Common myeloid progenitor, CD34-positive (primary cell): ENCODE measurements around the gene ORC1.

Source experiments
- CTCF ChIA-PET: fragments of 350-600 bp; sonication (Branson Sonifier 250); formaldehyde crosslinking; loops from one replicate; lab custom pipeline; 2021; ENCODE audit warnings: antibody characterized with exemption; lab: Charles Lee
- POLR2A ChIA-PET: fragments of 350-600 bp; sonication (Branson Sonifier 250); formaldehyde crosslinking; loops from one replicate; lab custom pipeline; 2021; ENCODE audit warnings: antibody characterized with exemption; lab: Charles Lee
- DNase-seq, 3 donors: peaks; one replicate each; pipeline versions ENCODE4 v3.0.0 to v3.0.0-alpha.2; 2013
- H3K27ac ChIP-seq, 2 experiments: 1 replicate in 1 of 2; 2 replicates in 1 of 2; pipeline ENCODE4 v1.7.0; 2013; ENCODE audit warnings: inconsistent platforms in 2 of 2, low read length in 2 of 2, mild to moderate bottlenecking in 2 of 2, low read depth in 1 of 2, moderate library complexity in 1 of 2; ENCODE audit not compliant: severe bottlenecking in 2 of 2, insufficient read depth in 1 of 2, poor library complexity in 1 of 2
- H3K27me3 ChIP-seq, 5 experiments: replicated peaks in 2 of 5; 1 replicate in 3 of 5; 2 replicates in 2 of 5; pipeline versions ENCODE4 v1.6.1 to v1.7.0; 2013; ENCODE audit warnings: low read length in 4 of 5, mild to moderate bottlenecking in 2 of 5, moderate library complexity in 2 of 5, inconsistent platforms in 1 of 5; ENCODE audit not compliant: insufficient read depth in 5 of 5, control insufficient read depth in 4 of 5
- H3K36me3 ChIP-seq, 4 experiments: 1 replicate in 2 of 4; 2 replicates in 2 of 4; pipeline versions ENCODE4 v1.6.1 to v1.7.0; 2013; ENCODE audit warnings: low read length in 3 of 4, control low read depth in 1 of 4, mild to moderate bottlenecking in 1 of 4; ENCODE audit not compliant: control insufficient read depth in 4 of 4, insufficient read depth in 4 of 4
- H3K4me1 ChIP-seq, 4 experiments: 1 replicate in 3 of 4; 2 replicates in 1 of 4; pipeline versions ENCODE4 v1.6.1 to v1.7.1; 2013; ENCODE audit warnings: low read length in 3 of 4, mild to moderate bottlenecking in 3 of 4, control low read depth in 1 of 4, inconsistent platforms in 1 of 4, moderate library complexity in 1 of 4; ENCODE audit not compliant: control insufficient read depth in 4 of 4, insufficient read depth in 4 of 4; ENCODE audit errors: control extremely low read depth in 1 of 4
- H3K4me3 ChIP-seq, 7 experiments: 1 replicate in 4 of 7; 2 replicates in 3 of 7; pipeline versions ENCODE4 v1.5.1 to v1.7.0; 2013; ENCODE audit warnings: mild to moderate bottlenecking in 7 of 7, low read length in 6 of 7, moderate library complexity in 6 of 7, inconsistent platforms in 2 of 7, low read depth in 2 of 7, control low read depth in 1 of 7; ENCODE audit not compliant: insufficient read depth in 4 of 7, control insufficient read depth in 1 of 7; ENCODE audit errors: extremely low read depth in 1 of 7
- H3K9me3 ChIP-seq, 5 experiments: 1 replicate in 4 of 5; 2 replicates in 1 of 5; pipeline versions ENCODE4 v1.6.1 to v1.7.1; 2013; ENCODE audit warnings: low read length in 4 of 5, mild to moderate bottlenecking in 2 of 5, inconsistent platforms in 1 of 5, low read depth in 1 of 5, moderate library complexity in 1 of 5; ENCODE audit not compliant: control insufficient read depth in 4 of 5, insufficient read depth in 2 of 5; ENCODE audit errors: control extremely low read depth in 1 of 5
- WGBS: methylation state at CpG from one replicate; pipeline ENCODE4 v1.1.5; 2013; ENCODE audit not compliant: insufficient coverage; 5-methylcytosine and 5-hydroxymethylcytosine counted together

Gene ORC1

DNA sequence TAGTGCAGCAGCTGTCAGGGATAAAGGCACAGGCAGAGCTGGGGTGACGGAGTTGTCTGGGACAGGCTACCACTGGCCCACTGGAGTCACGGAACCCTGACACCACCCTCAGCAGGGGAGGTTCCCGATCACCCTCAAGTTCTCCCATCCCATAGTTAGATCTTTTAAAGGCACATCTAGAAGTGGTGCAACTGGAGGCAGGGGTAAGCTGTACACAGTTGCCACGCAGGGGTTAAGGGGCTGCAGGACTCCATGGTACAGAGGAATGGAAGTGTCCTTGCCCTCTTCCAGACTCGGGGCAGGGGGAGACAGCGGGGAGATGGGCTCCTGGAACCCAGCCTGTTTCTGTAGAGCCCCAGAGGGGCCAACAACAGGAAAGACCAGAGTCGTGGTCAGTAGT lies 51.5 kb downstream of the ORC1 start:
- POLR2A ChIA-PET: no interaction called here
- no peak for DNase-seq
- H3K36me3 ChIP-seq: peaks cover 12 to 64% (median 48%) of the 10 kb centered on the region in 4 experiments
- CTCF ChIA-PET: no interaction called here
- no peak overlapping the region for H3K4me3 ChIP-seq
- H3K27me3 ChIP-seq: no peaks in the 10 kb centered on the region
- H3K27ac ChIP-seq: no peak overlapping the region
- peaks cover 5 to 20% (median 14%) of the 10 kb centered on the region in 4 experiments for H3K4me1 ChIP-seq
- no peaks in the 10 kb centered on the region for H3K9me3 ChIP-seq
- WGBS: 85% methylated on average over 4 of the region's 7 CpGs

DNA sequence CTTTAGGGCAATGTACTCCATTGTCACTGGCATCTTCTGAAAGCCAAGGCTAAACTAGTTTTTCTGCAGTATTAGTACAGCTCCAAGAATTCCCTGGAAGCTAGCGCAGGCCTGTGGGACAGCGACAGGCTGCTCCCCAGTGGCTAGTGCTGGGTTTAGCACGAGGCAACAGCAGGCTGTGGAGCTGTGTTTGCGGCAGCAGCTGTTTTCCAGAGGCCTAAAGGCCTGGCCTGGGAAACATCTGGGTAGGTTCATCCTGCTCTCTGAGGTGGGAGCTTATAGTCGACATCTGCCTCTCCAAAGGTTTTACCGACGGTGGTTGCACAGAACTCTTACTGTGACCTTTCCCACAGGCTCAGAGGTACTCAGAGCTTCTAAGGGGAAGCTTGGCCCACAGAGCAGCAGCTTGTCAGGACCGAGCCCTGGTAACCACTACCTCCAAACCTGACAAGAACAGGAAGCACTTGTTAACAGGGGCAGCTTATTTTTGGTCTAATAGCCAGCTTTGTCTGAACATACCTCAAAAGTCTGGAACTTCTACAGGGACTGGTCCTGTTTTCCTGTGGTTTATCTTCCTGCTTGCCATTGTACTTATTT lies 55.4 kb downstream of the ORC1 start:
- Histone ChIP-seq H3K36me3 (peaks cover 2 to 25% (median 14%) of the 10 kb centered on the region in 4 experiments), H3K9me3 (no peaks in the 10 kb centered on the region), H3K4me1 (peaks cover 5 to 20% (median 14%) of the 10 kb centered on the region in 4 experiments), H3K27me3 (no peaks in the 10 kb centered on the region), H3K4me3 (peak overlapping the region in 1 of 7 experiments; percentile 13), H3K27ac (peak overlapping the region in 1 of 2 experiments; percentile 47)
- CTCF ChIA-PET: interaction anchor here (0.7 to 1.4 kb wide), 6 partner anchors 11 to 221 kb away, joined by 3 to 6 read pairs (median 3); partner anchors contain the start of gene CC2D1B
- DNase-seq: peak; percentile 23 to 82 (median 80)
- WGBS: 17% methylated on average over 8 of the region's 8 CpGs
- POLR2A ChIA-PET: interaction anchor here (0.6 to 1.1 kb wide), 4 partner anchors 16 to 206 kb away, joined by 3 to 5 read pairs (median 3); partner anchors contain the start of gene CC2D1B

DNA sequence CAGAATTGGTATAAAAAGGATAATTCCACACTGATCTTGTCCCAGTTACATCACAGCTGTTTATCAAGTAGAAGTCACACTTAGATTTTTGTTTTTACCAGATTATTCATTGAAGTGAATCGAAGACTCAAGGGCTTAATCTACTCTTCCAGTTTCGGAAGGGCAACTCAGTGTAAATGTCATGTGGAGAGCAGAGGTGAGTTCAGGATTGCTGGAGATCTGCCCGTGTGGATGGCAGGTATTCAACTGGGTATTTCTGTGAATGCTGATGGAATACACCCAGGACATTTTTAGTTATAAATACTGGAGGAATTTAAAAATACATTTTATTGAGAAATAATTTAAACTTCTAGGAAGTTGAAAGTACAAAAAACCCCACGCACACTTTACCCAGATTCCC lies 57.6 kb downstream of the ORC1 start:
- no peak overlapping the region for H3K4me3 ChIP-seq
- H3K27me3 ChIP-seq: no peaks in the 10 kb centered on the region
- no peak for DNase-seq
- peaks cover 5 to 20% (median 14%) of the 10 kb centered on the region in 4 experiments for H3K4me1 ChIP-seq
- H3K36me3 ChIP-seq: peaks cover 0 to 8% (median 3%) of the 10 kb centered on the region in 4 experiments
- H3K27ac ChIP-seq: no peak overlapping the region
- ChIA-PET CTCF (no interaction called here), POLR2A (no interaction called here)
- no peaks in the 10 kb centered on the region for H3K9me3 ChIP-seq
- 100% methylated on average over 3 of the region's 4 CpGs for WGBS

DNA sequence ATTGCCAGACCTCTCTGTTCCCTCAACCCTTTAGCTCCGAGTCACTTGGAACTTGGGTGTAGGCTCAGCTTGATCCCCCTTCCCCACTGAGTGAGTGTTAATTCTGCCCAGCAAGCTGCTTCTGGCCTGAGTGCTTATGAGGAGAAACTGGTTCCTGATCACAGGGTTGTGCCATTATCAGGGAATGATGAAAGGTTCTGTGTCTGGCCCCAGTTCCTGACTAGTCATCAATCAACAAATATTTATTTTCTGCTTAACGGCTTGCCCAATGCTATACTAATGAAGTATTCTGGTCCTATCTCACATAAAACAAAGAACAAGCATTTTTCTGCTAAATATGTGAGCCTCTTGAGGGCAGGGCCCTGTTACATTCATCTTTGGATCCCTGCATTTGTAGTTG lies 59.0 kb downstream of the ORC1 start:
- DNase-seq: no peak
- Histone ChIP-seq H3K36me3 (peaks cover 0 to 2% (median 0%) of the 10 kb centered on the region in 4 experiments), H3K4me1 (peaks cover 5 to 20% (median 14%) of the 10 kb centered on the region in 4 experiments), H3K4me3 (no peak overlapping the region), H3K27ac (no peak overlapping the region), H3K9me3 (no peaks in the 10 kb centered on the region), H3K27me3 (no peaks in the 10 kb centered on the region)
- CTCF ChIA-PET: no interaction called here
- WGBS: 94% methylated on average over 2 of the region's 2 CpGs
- POLR2A ChIA-PET: no interaction called here

DNA sequence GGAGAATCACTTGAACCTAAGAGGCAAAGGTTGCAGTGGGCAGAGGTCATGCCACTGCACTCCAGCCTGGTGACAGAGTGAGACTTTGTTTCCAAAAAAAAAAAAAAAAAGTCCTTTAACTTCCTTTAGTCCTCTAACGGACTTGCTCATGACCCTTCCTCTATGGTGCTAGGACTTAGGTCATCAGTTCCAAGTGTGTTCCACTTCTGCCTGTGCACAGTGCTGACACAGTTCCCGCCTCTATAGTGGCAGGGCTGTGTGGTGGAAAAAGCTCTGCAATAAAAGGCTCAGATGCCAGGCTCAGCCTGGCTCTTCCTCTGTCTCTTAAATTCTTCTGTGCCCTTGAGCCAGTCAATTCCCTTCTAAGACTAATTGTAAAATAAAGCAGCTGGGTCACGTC lies 60.2 kb downstream of the ORC1 start:
- CTCF ChIA-PET: no interaction called here
- Histone ChIP-seq H3K36me3 (peaks cover 0 to 4% (median 0%) of the 10 kb centered on the region in 4 experiments), H3K4me3 (no peak overlapping the region), H3K4me1 (peaks cover 3 to 8% (median 7%) of the 10 kb centered on the region in 4 experiments), H3K9me3 (no peaks in the 10 kb centered on the region), H3K27me3 (no peaks in the 10 kb centered on the region), H3K27ac (no peak overlapping the region)
- POLR2A ChIA-PET: no interaction called here
- 83% methylated on average over 2 of the region's 3 CpGs for WGBS
- no peak for DNase-seq

DNA sequence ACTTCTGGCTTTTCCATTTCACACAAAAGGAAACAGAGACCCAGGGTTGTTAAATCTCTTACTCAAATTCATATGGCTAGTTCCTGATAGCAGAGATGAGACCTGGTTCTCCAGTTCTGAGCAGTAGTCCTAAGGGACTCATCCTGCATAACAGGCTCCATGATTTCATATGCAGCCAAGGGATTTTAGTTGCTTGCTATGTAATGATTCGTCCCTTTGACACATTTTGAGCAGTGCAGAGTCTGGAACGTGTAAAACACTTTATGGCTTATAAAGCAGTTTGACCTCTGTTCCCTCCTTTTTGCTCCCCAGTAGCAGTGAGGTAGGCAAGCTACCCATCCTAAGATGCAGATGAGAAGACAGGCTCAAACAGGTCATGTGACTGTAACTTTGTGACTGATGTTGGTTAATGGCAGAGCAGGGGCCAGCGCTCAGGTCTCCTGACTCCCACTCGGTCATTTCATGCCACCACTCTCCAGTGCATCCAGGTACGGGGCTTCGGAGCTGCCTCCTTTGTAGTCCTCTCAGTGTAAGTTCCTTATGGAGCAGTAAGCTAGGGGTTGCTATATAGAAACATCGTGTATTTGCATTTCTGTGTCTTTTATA lies 62.5 kb downstream of the ORC1 start:
- ChIA-PET CTCF (no interaction called here), POLR2A (no interaction called here)
- 100% methylated on average over 1 of the region's 7 CpGs for WGBS
- Histone ChIP-seq H3K36me3 (peaks cover 0 to 4% (median 0%) of the 10 kb centered on the region in 4 experiments), H3K27ac (no peak overlapping the region), H3K4me1 (no peaks in the 10 kb centered on the region), H3K9me3 (no peaks in the 10 kb centered on the region), H3K27me3 (no peaks in the 10 kb centered on the region), H3K4me3 (no peak overlapping the region)
- DNase-seq: no peak

DNA sequence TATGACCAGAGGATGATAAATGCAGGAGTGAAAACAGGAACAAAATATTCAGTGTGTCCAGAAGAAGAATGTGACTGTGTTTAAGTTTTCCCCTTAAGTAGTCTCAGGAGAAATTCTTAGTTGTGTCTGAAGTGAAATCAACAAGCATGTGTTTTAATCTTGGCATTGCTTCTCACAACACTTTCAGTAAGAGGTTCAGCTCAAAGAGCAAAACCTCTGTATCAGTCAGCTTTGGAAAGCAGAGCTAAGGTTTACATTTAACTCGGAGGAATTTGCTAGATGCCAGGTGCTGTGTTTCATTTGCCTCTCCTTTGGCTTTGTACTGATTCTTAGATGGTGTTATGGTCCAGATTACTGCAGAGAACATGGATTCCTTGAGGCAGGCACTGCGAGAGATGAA lies 66.8 kb downstream of the ORC1 start:
- DNase-seq: no peak
- Histone ChIP-seq H3K27me3 (no peaks in the 10 kb centered on the region), H3K36me3 (peaks cover 0 to 8% (median 1%) of the 10 kb centered on the region in 4 experiments), H3K27ac (no peak overlapping the region), H3K4me3 (no peak overlapping the region), H3K4me1 (no peaks in the 10 kb centered on the region), H3K9me3 (no peaks in the 10 kb centered on the region)
- whole genome bisulfite sequencing: 100% methylated on average over 1 of the region's 2 CpGs
- POLR2A ChIA-PET: no interaction called here
- CTCF ChIA-PET: no interaction called here
